NCI-H2196 (cell line): ENCODE data around the gene SNX25.

Experiments used
- DNase-seq: peaks from one replicate; lab custom pipeline; 2025; ENCODE audit not compliant: unreplicated experiment; lab: John Stamatoyannopoulos, UW

The SNX25 gene

DNA sequence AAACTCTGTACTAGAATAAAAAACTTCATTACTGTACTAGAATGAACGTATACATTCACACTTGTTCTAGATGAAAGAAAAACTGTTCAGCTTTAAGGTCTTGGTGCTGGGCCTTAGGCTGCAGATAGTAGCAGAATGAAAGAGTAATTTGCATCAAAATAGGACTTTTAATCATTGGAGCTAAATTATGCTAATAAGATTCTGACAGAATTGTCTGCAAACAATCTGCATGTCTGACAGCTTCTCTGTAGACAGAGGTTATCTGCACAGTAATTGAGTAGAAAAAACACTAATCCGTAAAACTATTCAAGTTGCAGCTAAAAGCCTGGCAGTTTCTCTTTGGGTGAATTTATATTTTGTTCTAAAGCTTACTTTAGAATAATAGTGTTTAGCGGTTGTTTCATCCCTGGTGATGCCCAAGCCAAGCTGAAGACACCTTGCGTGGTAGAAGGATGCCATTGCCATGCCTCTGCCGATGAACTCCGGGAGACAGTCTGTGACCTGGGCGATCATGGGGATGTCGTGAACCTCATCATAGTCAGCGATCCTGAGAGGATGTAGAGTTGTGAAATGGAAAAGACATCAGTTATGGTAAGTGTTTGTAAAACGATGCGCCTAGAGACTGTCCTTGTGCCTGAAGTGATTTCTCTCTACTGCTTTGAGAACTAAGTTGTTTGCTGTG, 161.0 kb downstream of the SNX25 start:
- DNase-seq = no peak

- DNase-seq = no peak
These were observed 162.3 kb downstream of the SNX25 start for GRCh38 chr4:185371702-185372101.

- no peak for DNase-seq
These were observed 164.6 kb downstream of the SNX25 start for GRCh38 chr4:185374027-185374426.

GRCh38 chr4:185374573-185374972, 165.2 kb downstream of the SNX25 start:
- no peak for DNase-seq

GRCh38 chr4:185378264-185378663, 168.9 kb downstream of the SNX25 start:
- no peak for DNase-seq

DNA sequence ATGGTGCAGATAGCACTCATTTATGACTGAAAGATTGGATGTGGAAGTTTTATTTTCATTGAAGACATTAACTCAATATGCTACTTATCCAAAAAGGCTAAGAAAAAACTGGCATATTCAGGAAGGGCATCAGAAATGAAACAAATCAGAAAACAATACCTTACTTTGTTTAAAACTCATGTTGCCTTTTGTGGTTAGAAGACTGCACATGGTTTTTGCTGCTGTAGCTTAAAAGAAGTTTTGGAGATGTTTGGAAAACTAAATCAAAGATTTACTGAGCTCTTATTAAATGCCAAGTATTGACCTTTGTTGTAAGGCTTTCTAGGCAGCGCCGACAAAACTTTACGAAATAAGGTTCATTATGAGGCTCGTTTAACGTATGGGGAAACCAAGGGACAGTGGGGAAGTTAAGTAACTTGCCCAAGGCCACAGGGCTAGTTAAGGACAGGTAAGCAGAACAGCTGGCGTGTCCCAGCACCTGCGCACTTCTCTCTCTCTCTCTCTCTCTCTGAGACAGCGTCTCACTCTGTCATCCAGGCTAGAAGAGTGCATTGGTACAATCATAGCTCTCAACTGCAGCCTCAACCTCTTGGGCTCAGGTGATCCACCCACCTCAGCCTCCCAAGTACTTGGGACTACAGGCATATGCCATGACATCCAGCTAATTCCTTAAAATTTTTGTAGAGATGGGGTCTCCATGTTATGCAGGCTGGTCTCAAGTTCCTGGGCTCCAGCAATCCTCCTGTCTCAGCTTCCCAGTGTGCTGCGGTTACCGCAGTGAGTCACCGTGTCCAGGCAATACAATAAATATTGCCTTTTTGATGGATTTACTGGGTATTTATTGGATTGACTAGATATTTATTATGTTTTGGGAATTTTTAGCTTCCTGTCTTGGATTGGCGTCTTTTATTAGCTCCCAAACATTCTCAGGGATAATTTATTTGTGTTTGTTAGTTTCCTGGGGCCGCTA, 170.2 kb downstream of the SNX25 start:
- DNase-seq = no peak

DNA sequence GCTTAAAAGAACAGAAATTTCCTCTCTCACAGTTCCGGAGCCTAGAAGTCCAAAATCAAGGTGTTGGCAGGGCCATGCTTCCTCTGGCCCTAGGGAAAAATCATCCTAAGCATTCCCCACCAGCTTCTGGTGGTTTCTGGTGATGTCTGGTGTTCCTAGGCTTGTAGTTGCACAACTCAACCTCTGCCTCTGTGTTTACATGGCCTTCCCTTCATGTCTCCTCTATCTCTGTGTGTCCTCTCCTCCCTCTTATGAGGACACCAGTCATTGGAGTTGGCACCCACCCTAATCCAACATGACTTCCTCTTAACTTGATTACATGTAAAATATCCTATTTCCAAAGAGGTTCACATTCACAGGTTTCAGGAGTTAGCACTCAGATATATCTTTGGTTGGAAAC, 170.9 kb downstream of the SNX25 start:
- DNase-seq = no peak

- no peak for DNase-seq
These were observed 172.1 kb downstream of the SNX25 start for GRCh38 chr4:185381288-185382196.

- DNase-seq = no peak
These were observed 173.4 kb downstream of the SNX25 start for GRCh38 chr4:185382754-185383153.

- DNase-seq = peak; percentile 15
These were observed 174.1 kb downstream of the SNX25 start for GRCh38 chr4:185383451-185383850.

GRCh38 chr4:185384061-185384460, 174.7 kb downstream of the SNX25 start:
- no peak for DNase-seq

DNA sequence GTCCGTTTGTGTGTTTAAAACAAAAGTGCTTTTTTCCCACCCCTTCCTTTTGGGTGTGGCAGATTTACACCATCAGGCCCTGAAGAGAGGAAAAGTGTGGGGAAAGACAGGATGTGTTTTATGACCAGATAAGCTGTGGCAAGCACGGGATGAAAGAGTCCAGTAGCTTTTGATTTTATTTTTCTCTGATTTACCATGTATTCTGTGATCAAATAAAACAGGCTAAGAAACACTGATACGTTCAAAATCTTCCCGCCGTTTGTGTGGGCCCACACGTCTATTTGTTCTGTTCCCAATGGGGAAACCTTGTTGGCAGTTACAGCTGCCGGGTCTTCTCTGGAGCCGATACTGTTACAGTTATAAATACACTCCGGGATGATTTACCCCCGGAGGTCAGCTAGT, 175.5 kb downstream of the SNX25 start:
- DNase-seq = no peak

DNA sequence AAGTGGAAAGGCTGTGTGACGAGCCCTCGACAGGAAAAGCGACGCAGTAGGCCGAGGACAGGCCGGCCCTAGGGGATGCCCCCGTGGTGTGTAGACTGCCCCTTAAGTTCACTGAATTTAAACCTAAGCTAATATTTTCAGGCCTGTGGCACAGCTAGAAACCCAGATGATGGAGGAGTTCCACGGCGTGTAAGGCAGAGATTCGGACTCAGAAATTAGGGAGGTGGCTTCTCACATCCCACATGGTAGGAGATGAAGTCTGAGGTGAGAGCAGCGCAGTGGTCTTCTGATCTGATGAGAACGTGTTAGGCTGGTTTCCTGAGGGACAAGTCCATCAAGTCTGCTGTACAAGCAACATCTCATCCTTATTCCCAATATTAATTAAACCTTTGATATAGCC, 178.6 kb downstream of the SNX25 start:
- DNase-seq = no peak

DNA sequence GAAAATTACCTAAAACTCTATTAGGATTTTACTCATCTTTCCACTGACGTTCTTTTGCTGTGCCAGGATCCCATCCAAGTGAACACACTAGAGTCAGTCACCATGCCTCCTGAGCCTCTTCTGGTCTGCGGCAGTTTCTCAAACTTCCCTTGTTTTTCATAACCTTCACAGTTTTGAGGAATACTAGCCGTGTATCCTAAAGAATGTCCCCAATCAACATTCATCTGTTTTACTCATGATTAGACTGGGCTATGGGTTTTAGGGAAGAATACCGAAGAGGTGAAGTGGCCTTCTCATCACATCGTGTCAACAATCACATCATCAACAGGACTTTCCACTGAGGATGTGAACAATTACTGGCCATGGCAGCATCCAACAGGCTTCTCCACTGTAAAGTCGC, 181.5 kb downstream of the SNX25 start:
- DNase-seq = no peak

- DNase-seq = no peak
These were observed 182.8 kb downstream of the SNX25 start for GRCh38 chr4:185392156-185392555.

GRCh38 chr4:185394568-185395237, 185.3 kb downstream of the SNX25 start:
- no peak for DNase-seq

DNA sequence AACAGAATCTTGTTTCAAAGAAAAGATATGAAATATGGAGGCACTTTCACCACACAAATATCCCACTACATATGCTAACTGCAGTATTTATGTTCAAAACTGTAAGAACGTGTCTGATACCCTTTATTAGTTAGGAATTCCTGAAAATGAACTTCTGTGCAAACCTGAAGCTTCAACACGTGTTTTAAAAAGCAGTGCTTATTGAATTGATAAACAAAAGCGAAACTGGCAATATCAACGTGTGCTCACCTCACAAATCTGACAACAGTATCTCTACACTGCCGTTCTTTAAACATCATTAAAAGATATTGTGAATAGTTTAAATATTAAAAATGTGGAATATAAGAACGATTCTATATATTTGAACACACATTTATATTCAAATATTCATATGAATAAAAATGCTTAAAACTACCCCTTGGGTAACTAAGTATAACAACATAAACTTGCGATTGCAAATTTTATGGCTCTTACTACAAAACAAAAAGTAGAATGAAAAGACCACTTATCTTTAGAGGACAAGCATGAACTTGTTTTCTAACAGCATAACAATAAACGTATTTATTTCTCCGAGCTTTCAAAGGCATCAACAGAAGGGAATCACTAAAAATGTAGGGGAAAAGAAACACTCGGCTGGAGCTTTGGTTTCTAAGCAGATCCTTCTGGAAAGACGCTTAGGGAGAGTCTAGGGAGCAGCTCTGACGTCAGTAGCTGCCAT, 186.0 kb downstream of the SNX25 start, which contains the start of gene LRP2BP:
Gene LRP2BP (minus strand): TSS at position 687 of the 718 bp plus-strand sequence. CDS start 17,738 bp downstream, outside the sequence.
- DNase-seq = no peak

DNA sequence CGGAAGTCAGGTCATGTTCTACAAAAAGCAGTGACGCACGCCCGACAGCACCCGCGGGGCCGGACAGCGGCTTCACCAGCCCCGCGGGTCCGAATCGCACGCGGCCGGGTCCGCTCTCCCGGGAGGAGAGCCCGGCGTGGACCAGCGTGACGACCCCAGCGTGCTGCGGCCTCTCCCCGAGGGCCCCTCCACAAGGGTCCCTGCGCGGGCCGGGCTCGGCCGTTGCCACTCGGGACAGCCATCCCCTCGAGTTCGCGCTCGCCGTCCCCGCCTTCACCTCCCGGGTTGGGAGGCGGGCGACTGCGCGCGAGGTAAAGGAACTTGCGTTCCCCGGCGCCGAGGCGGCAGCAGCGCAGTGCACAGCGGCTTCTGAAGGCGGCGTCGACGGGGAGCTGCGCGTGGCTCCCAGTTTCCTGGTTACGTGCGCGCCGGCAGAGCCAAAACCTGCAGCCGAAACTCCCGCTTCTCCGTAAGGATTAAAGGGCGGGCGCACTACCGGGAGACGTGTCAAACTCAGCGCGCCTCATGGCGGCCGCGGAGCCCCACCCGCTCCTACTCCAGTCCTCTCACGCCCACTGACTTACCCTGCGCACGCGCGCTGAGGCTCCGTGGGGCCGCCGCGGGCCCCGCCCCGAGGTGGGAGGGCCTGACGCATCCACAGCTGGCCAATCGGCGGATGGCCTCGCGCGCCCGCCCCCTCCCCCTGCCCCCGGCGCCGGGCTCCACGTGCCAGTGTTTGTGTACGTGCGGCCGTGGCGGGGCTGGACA, 186.7 kb downstream of the SNX25 start:
- peak; percentile 86 for DNase-seq

GRCh38 chr4:185396724-185397385, 187.5 kb downstream of the SNX25 start, which contains the start of gene ANKRD37:
TSS of gene ANKRD37 (plus strand) at chr4:185396841. CDS start at chr4:185396924, 83 bp downstream.
- DNase-seq = peak; percentile 59
